Measurements from ENCODE around the gene FGD2. TPM values are rescaled to one million over a fixed set of nuclear protein-coding genes. Genes with fewer than 3 reads are reported as not detected.

Gene FGD2
- total and polyA plus RNA-seq, 10 of the 15 experiments (the other 5 are each of a cell fraction or from before 2014, with no cell fraction given): 5.2 to 88.1 (median 33.2) TPM

- no peaks in the 10 kb centered on the region for H3K9me3 ChIP-seq (replicated peaks; ENCODE audit: control insufficient read depth, insufficient read depth, low read length)
- FAIRE-seq (no peak), DNase-seq (ENCODE audit: low read depth, low spot score) (no peak), ATAC-seq (no peak)
- POLR2A ChIA-PET: no interaction called here
- no peaks in the 10 kb centered on the region for H3K27me3 ChIP-seq (replicated peaks in 1 of 2; ENCODE audit: control insufficient read depth in 2 of 2, insufficient read depth in 2 of 2, low read length in 1 of 2)
- WGBS (ENCODE audit: insufficient coverage, insufficient replicate concordance, low lambda C conversion rate, missing lambda C conversion rate): 91% methylated on average over 17 of the region's 17 CpGs
- no peak overlapping the region for H3K9ac ChIP-seq (ENCODE audit: control insufficient read depth, insufficient read depth, low read length)
- peaks cover 49 to 50% of the 10 kb centered on the region in 2 experiments for H3K36me3 ChIP-seq (ENCODE audit: control insufficient read depth in 2 of 2, insufficient read depth in 2 of 2, low read length in 1 of 2)
- intact Hi-C loops (cut with micrococcal nuclease; ENCODE audit: unreplicated experiment) (no loop called here), in situ Hi-C loops (cut with MboI) (no loop called here)
- RAD21 ChIA-PET (ENCODE audit: unreplicated experiment): interaction anchor here (0.6 kb wide), 1 partner anchor 237 kb away, joined by 3 read pairs; no protein-coding TSS in a partner anchor
- no peak overlapping the region for H3K4me3 ChIP-seq
- no peak overlapping the region for H3K27ac ChIP-seq (ENCODE audit: control insufficient read depth, insufficient read depth)
- TF ChIP-seq NFXL1 (IDR thresholded peaks at IDR 0.05; ENCODE audit: borderline replicate concordance) (no peak), EZH2 (IDR thresholded peaks at IDR 0.05; ENCODE audit: borderline replicate concordance, control insufficient read depth, low read depth, low read length) (no peak), POLR2A (IDR thresholded peaks at IDR 0.05; ENCODE audit: low read depth, low read length) (peak; percentile 24), SIX5 (IDR thresholded peaks at IDR 0.05; ENCODE audit: low read depth, low read length, severe bottlenecking) (no peak), POLR2AphosphoS5 (IDR thresholded peaks at IDR 0.05; ENCODE audit: low read length) (0 out of 2 replicates have a peak, but pooled peaks have one; percentile 3)
- TF ChIP-seq, protein P1, sequence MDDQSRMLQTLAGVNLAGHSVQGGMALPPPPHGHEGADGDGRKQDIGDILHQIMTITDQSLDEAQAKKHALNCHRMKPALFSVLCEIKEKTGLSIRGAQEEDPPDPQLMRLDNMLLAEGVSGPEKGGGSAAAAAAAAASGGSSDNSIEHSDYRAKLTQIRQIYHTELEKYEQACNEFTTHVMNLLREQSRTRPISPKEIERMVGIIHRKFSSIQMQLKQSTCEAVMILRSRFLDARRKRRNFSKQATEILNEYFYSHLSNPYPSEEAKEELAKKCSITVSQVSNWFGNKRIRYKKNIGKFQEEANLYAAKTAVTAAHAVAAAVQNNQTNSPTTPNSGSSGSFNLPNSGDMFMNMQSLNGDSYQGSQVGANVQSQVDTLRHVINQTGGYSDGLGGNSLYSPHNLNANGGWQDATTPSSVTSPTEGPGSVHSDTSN (IDR thresholded peaks at IDR 0.05; ENCODE audit: insufficient replicate concordance, low read depth, low read length): no peak
- TF ChIP-seq, protein P2, sequence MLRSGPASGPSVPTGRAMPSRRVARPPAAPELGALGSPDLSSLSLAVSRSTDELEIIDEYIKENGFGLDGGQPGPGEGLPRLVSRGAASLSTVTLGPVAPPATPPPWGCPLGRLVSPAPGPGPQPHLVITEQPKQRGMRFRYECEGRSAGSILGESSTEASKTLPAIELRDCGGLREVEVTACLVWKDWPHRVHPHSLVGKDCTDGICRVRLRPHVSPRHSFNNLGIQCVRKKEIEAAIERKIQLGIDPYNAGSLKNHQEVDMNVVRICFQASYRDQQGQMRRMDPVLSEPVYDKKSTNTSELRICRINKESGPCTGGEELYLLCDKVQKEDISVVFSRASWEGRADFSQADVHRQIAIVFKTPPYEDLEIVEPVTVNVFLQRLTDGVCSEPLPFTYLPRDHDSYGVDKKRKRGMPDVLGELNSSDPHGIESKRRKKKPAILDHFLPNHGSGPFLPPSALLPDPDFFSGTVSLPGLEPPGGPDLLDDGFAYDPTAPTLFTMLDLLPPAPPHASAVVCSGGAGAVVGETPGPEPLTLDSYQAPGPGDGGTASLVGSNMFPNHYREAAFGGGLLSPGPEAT (IDR thresholded peaks at IDR 0.05; ENCODE audit: low read depth): no peak
- H3K4me2 ChIP-seq (ENCODE audit: control insufficient read depth, insufficient read depth): no peak overlapping the region
- no TSS peak for BruUV-seq (replicated peaks)
- H2AFZ ChIP-seq (ENCODE audit: control insufficient read depth, low read depth, low read length): no peak overlapping the region
- H3K4me1 ChIP-seq (ENCODE audit: control insufficient read depth, insufficient read depth, low read length): no peaks in the 10 kb centered on the region
- no peaks in the 10 kb centered on the region for H4K20me1 ChIP-seq (ENCODE audit: control insufficient read depth, insufficient read depth)
- CTCF ChIA-PET: interaction anchor here (1.5 kb wide), 1 partner anchor 47 kb away, joined by 4 read pairs; no protein-coding TSS in a partner anchor
- SMC1A ChIA-PET (ENCODE audit: uncharacterized antibody, unreplicated experiment): interaction anchor here (1.5 kb wide), 1 partner anchor 86 kb away, joined by 3 read pairs; the partner anchor contains the start of gene C6orf89
- no peaks in the 10 kb centered on the region for H3K79me2 ChIP-seq (ENCODE audit: control insufficient read depth, insufficient read depth, low read length)
Observed at GRCh38 chr6:36970892-36971842, 34.3 kb upstream of the FGD2 start.
